SJCRH30 (cell line): ENCODE measurements around the gene ANXA7. TPM values are rescaled to one million over a fixed set of nuclear protein-coding genes. Genes with fewer than 3 reads are reported as not detected.
"Not testable (repeated sequence)": the region's sequence is repeated elsewhere in the genome, so short reads cannot be mapped to it uniquely, and the experiment has no call there.

Experiments used
- DNase-seq, 2 experiments: peaks; one replicate each; pipeline ENCODE4 v3.0.0-alpha.2; 2015 to 2020
- H3K27ac ChIP-seq: fragments of 250-450 bp; sonication (Bioruptor Pico); 2 replicates; pipeline ENCODE4 v1.5.1; 2020; ENCODE audit warnings: mild to moderate bottlenecking, moderate library complexity
- H3K27me3 ChIP-seq: fragments of 250-450 bp; sonication (Bioruptor Pico); 2 replicates; pipeline ENCODE4 v1.5.1; 2020; ENCODE audit warnings: mild to moderate bottlenecking, moderate library complexity
- H3K36me3 ChIP-seq: fragments of 250-450 bp; sonication (Bioruptor Pico); 2 replicates; pipeline ENCODE4 v1.5.1; 2020; ENCODE audit warnings: mild to moderate bottlenecking, moderate library complexity
- H3K4me1 ChIP-seq: fragments of 250-450 bp; sonication (Bioruptor Pico); 2 replicates; pipeline ENCODE4 v1.5.1; 2020; ENCODE audit warnings: mild to moderate bottlenecking, moderate library complexity
- H3K4me3 ChIP-seq: fragments of 250-450 bp; sonication (Bioruptor Pico); 2 replicates; pipeline ENCODE4 v1.5.1; 2020; ENCODE audit warnings: mild to moderate bottlenecking, moderate library complexity
- H3K9me3 ChIP-seq: fragments of 250-450 bp; sonication (Bioruptor Pico); replicated peaks from 2 replicates; pipeline ENCODE4 v1.5.1; 2020; ENCODE audit warnings: mild to moderate bottlenecking, moderate library complexity
- total RNA-seq: library from RNA; depleted of rRNA; stranded (reverse); fragments of >200 nt; shearing (Covaris generic); gene quantifications from 2 replicates; pipeline ENCODE4 v1.2.3, GENCODE V29; 2014; rRNA removed

The ANXA7 gene
- total RNA-seq, 1 experiment from 2014 or later: 55.7 TPM

DNA sequence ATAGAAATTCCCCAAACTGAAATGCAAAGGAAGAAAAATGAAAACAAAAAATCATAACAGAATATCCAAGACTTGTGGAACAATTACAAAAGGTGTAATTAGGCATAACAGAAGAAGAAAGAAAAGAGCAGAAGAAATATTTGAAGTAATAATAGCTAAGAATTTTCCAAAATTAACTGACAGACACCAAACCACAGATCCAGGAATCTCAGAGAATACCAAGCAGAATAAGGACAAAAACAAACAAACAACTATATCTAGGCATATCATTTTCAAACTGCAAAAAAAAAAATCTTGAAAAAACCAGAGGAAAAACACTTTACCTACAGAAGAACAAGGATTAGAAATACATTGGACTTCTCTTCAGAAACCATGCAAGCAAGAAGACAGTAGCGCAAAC is 80.7 kb downstream of the ANXA7 start:
- no peak overlapping the region for H3K27ac ChIP-seq
- DNase-seq: no peak
- no peak overlapping the region for H3K4me3 ChIP-seq
- no peaks in the 10 kb centered on the region for H3K4me1 ChIP-seq
- no peaks in the 10 kb centered on the region for H3K36me3 ChIP-seq
- no peaks in the 10 kb centered on the region for H3K27me3 ChIP-seq
- no peaks in the 10 kb centered on the region for H3K9me3 ChIP-seq

DNA sequence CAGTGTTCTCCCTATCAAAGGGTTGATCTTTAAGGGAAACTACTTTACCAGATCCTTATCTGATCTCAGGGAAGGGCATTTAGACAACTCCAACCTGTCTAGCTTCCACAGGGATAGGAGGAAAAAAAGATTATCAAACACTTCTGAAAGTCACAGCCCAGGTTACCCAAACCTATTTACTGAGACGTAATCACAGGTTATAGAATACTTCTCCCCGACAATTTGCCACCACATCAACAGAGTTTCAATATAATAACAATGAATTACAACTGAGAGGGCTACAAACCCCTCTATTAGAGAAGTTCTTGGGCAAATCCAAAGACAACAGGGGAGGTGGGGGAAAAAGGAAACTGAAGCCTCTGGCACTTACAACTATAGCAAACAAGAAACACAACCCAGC is 81.5 kb downstream of the ANXA7 start:
- H3K36me3 ChIP-seq: no peaks in the 10 kb centered on the region
- no peak overlapping the region for H3K4me3 ChIP-seq
- no peak overlapping the region for H3K27ac ChIP-seq
- H3K27me3 ChIP-seq: no peaks in the 10 kb centered on the region
- no peaks in the 10 kb centered on the region for H3K4me1 ChIP-seq
- no peak for DNase-seq
- H3K9me3 ChIP-seq: no peaks in the 10 kb centered on the region

DNA sequence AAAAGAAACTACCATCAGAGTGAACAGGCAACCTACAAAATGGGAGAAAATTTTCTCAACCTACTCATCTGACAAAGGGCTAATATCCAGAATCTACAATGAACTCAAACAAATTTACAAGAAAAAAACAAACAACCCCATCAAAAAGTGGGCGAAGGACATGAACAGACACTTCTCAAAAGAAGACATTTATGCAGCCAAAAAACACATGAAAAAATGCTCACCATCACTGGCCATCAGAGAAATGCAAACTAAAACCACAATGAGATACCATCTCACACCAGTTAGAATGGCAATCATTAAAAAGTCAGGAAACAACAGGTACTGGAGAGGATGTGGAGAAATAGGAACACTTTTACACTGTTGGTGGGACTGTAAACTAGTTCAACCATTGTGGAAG is 85.3 kb downstream of the ANXA7 start:
- not testable (repeated sequence) for H3K27me3 ChIP-seq, H3K36me3 ChIP-seq, DNase-seq, H3K9me3 ChIP-seq, H3K27ac ChIP-seq, H3K4me3 ChIP-seq, H3K4me1 ChIP-seq

DNA sequence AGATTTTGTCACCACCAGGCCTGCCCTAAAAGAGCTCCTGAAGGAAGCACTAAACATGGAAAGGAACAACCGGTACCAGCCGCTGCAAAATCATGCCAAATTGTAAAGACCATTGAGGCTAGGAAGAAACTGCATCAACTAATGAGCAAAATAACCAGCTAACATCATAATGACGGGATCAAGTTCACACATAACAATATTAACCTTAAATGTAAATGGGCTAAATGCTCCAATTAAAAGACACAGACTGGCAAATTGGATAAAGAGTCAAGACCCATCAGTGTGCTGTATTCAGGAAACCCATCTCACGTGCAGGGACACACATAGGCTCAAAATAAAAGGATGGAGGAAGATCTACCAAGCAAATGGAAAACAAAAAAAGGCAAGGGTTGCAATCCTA is 88.6 kb downstream of the ANXA7 start:
- H3K4me1 ChIP-seq, H3K27ac ChIP-seq, DNase-seq, H3K27me3 ChIP-seq, H3K36me3 ChIP-seq, H3K9me3 ChIP-seq, H3K4me3 ChIP-seq: not testable (repeated sequence)

Other genes with a start within 250 kb of the ANXA7 start
- 47.9 and 48.0 TPM in 2 replicates for gene ECD, start 246.1 kb downstream of the ANXA7 start, total RNA-seq
- 10.1 and 12.4 TPM in 2 replicates for gene FAM149B1, start 245.9 kb downstream of the ANXA7 start, total RNA-seq
- gene DNAJC9, start 166.8 kb downstream of the ANXA7 start, total RNA-seq: 59.7 and 70.0 TPM in 2 replicates
- 93.4 and 94.9 TPM in 2 replicates for gene MRPS16, start 161.4 kb downstream of the ANXA7 start, total RNA-seq
- 0.12 TPM in 1 of 2 replicates, not detected in the other for gene CFAP70, start 55.2 kb downstream of the ANXA7 start, total RNA-seq
- 0.66 and 1.2 TPM in 2 replicates for gene MSS51, start 19.5 kb upstream of the ANXA7 start, total RNA-seq
- 32.1 and 41.3 TPM in 2 replicates for gene PPP3CB, start 82.0 kb upstream of the ANXA7 start, total RNA-seq
- 27.0 and 29.9 TPM in 2 replicates for gene USP54, start 177.3 kb upstream of the ANXA7 start, total RNA-seq
- 0.26 and 0.84 TPM in 2 replicates for gene MYOZ1, start 227.4 kb upstream of the ANXA7 start, total RNA-seq
- gene SYNPO2L, start 242.0 kb upstream of the ANXA7 start, total RNA-seq: 1.8 and 2.1 TPM in 2 replicates